A673 (cell line): ENCODE results near the gene SERPINE1.

Experiments
- CTCF ChIP-seq: fragments of 300-800, 200-600 bp; sonication (generic); conservative IDR thresholded peaks from 2 replicates; pipeline ENCODE4 v1.5.1; 2017; ENCODE audit warnings: low read depth, mild to moderate bottlenecking, antibody characterized with exemption, low read length, moderate library complexity, mixed read lengths
- EZH2 ChIP-seq: fragments of 200-600 bp; sonication (generic); IDR thresholded peaks from 2 replicates; pipeline ENCODE4 v1.6.1; 2017; ENCODE audit warnings: borderline replicate concordance, low read depth, mild to moderate bottlenecking, mixed read lengths, antibody characterized with exemption, low read length; ENCODE audit not compliant: poor library complexity, severe bottlenecking

- no peak for TF ChIP-seq EZH2
- TF ChIP-seq CTCF, result no peak
Measured at GRCh38 chr7:101175664-101176063, 48.8 kb downstream of the SERPINE1 start.
